Liver (tissue), 3 donors: ENCODE measurements around the gene ZNF211.

Experiments used
- RAD21 ChIP-seq, 2 donors: IDR thresholded peaks; 2 replicates each; pipeline ENCODE4 v1.6.1; 2016; ENCODE audit warnings: antibody characterized with exemption in 2 of 2, mild to moderate bottlenecking in 2 of 2
- ZBTB33 ChIP-seq: IDR thresholded peaks from 2 replicates; pipeline ENCODE4 v1.6.1; 2016; ENCODE audit warnings: antibody characterized with exemption
- TF ChIP-seq, protein P1 (sequence below): fragments of 150-350 bp; IDR thresholded peaks from 2 replicates; pipeline ENCODE4 v1.5.1; 2017; ENCODE audit warnings: improper control_type of control experiment, low read depth, low read length; ENCODE audit not compliant: missing input control
- TF ChIP-seq, protein P2 (sequence below): IDR thresholded peaks from 2 replicates; pipeline ENCODE4 v1.6.1; 2016; ENCODE audit warnings: antibody characterized with exemption, mild to moderate bottlenecking
- donor health status: healthy.
- donor health status: healthy.

DNA sequence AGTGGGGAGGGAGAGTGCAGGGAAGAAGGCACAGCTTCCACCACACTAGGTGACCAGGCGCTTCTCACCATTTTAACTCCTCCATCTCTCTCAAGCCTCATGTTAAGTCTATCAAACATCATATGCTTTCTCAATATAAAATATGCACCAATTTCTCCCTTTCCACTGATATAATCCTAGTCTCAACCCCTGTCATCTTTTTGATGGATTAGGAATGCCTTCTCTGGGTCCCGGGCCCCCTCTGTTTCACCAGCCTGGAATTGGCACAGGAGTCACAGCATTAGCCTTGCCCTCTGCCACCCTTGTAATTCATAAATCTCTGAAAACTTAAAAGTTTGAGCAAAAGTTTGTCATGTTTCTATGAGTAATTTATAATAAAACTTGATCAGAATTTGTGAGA, 35.7 kb downstream of the ZNF211 start, which contains the start of gene ZSCAN4:
- TF ChIP-seq, protein P1, sequence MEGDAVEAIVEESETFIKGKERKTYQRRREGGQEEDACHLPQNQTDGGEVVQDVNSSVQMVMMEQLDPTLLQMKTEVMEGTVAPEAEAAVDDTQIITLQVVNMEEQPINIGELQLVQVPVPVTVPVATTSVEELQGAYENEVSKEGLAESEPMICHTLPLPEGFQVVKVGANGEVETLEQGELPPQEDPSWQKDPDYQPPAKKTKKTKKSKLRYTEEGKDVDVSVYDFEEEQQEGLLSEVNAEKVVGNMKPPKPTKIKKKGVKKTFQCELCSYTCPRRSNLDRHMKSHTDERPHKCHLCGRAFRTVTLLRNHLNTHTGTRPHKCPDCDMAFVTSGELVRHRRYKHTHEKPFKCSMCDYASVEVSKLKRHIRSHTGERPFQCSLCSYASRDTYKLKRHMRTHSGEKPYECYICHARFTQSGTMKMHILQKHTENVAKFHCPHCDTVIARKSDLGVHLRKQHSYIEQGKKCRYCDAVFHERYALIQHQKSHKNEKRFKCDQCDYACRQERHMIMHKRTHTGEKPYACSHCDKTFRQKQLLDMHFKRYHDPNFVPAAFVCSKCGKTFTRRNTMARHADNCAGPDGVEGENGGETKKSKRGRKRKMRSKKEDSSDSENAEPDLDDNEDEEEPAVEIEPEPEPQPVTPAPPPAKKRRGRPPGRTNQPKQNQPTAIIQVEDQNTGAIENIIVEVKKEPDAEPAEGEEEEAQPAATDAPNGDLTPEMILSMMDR = no peak
- TF ChIP-seq RAD21 (IDR thresholded peaks at IDR 0.05) = no peak
- TF ChIP-seq, protein P2, sequence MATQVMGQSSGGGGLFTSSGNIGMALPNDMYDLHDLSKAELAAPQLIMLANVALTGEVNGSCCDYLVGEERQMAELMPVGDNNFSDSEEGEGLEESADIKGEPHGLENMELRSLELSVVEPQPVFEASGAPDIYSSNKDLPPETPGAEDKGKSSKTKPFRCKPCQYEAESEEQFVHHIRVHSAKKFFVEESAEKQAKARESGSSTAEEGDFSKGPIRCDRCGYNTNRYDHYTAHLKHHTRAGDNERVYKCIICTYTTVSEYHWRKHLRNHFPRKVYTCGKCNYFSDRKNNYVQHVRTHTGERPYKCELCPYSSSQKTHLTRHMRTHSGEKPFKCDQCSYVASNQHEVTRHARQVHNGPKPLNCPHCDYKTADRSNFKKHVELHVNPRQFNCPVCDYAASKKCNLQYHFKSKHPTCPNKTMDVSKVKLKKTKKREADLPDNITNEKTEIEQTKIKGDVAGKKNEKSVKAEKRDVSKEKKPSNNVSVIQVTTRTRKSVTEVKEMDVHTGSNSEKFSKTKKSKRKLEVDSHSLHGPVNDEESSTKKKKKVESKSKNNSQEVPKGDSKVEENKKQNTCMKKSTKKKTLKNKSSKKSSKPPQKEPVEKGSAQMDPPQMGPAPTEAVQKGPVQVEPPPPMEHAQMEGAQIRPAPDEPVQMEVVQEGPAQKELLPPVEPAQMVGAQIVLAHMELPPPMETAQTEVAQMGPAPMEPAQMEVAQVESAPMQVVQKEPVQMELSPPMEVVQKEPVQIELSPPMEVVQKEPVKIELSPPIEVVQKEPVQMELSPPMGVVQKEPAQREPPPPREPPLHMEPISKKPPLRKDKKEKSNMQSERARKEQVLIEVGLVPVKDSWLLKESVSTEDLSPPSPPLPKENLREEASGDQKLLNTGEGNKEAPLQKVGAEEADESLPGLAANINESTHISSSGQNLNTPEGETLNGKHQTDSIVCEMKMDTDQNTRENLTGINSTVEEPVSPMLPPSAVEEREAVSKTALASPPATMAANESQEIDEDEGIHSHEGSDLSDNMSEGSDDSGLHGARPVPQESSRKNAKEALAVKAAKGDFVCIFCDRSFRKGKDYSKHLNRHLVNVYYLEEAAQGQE = no peak
- no peak for TF ChIP-seq ZBTB33
